GM19035 (cell line): ENCODE data around the gene NDUFB3.
"Not testable (repeated sequence)": the region's sequence is repeated elsewhere in the genome, so short reads cannot be mapped to it uniquely, and the experiment has no call there.

ENCODE experiments used
- ATAC-seq: cut with Tn5 transposase; IDR thresholded peaks from one replicate; pipeline ENCODE4 v1.9.1; 2021; ENCODE audit not compliant: unreplicated experiment

NDUFB3 gene

DNA sequence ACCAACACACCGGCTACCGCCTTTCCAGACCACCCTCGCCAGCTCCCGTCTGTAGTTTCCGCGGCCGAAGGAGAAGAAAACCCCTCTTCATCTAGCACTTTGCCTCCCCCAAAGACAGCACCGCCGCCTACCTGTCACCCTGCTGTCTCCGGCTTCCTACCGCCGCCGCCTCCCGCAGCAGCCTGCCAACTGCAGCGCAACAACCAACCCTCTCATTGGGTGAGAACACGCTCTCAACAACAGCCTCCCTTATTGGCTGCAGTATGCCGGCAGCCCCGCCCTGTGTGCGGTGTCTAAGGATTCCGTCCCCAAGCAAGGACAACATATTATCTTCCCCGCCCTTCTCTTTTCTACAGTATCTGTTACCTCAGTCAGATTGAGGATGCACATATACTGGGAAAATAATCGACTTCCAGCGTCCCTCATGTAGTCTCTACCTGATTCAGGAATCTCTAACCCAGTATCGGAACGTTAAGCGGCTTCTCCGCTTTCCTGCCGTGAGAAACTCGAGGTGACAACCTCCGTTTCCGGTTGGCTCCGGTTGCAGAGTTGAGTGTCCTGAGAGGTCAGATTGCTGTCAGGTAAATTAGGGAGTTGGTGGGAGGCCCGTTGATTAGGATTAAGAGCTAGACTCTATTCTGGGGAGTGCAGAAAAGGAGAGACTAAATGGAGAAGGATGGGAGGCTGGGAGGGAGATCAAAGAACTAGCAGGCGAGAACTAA, at the start of gene NDUFB3, which contains the start of gene HYCC2:
TSS of gene NDUFB3 (plus strand) at position 523 of the 722 bp plus-strand sequence. CDS start 6,882 bp downstream, outside the sequence.
TSS of gene HYCC2 (minus strand) at position 193 of the 722 bp plus-strand sequence. CDS start 47,662 bp downstream, outside the sequence.
- peak; percentile 98 for ATAC-seq

DNA sequence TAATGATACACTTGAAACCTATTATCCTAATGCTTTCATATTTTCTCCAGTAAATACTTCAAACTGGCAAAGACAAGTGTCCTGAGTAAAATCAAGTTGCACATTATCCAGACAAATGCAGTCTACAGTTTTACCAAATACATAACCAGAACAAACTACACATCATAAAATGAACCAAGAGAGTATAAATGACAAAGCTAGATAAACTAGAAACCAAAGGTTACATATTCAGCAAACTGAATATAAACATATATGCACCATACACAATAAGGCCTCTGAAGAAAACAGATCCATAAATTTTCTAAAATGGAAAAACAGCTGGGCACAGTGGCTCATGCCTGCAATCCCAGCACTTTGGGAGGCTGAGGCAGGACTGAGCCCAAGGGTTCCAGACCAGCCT, 47.3 kb upstream of the NDUFB3 start:
- ATAC-seq = no peak

DNA sequence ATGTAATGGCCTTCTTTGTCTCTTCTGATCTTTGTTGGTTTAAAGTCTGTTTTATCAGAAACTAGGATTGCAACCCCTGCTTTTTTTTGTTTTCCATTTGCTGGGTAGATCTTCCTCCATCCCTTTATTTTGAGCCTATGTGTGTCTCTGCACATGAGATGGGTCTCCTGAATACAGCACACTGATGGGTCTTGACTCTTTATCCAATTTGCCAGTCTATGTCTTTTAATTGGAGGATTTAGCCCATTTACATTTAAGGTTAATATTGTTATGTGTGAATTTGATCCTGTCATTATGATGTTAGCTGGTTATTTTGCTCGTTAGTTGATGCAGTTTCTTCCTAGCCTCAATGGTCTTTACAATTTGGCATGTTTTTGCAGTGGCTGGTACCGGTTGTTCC, 37.4 kb upstream of the NDUFB3 start:
- not testable (repeated sequence) for ATAC-seq

DNA sequence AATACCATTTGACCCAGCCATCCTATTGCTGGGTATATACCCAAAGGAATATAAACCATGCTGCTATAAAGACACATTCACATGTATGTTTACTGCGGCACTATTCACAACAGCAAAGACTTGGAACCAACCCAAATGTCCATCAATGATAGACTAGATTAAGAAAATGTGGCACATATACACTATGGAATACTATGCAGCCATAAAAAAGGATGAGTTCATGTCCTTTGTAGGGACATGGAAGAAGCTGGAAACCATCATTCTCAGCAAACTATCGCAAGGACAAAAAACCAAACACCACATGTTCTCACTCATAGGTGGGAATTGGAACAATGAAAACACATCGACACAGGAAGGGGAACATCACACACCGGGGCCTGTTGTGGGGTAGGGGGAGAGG, 33.4 kb upstream of the NDUFB3 start:
- not testable (repeated sequence) for ATAC-seq

DNA sequence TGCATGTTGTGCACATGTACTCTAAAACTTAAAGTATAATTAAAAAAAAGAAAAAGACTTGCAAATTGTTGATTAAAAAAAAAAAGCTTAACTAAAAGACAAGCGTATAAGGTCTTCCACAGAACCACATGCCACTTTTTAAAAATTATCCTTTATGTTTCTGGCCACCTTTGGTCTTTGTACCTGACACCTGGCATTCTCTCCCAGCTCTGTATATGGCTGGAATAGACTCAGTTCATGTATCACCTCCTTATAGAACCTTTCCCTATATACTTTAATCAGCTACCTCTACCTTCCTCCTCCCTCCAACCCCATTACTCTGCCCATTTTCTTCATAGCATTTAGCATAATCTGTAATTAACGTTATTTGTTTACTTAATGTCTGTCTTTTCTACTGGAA, 32.9 kb upstream of the NDUFB3 start:
- ATAC-seq = no peak

DNA sequence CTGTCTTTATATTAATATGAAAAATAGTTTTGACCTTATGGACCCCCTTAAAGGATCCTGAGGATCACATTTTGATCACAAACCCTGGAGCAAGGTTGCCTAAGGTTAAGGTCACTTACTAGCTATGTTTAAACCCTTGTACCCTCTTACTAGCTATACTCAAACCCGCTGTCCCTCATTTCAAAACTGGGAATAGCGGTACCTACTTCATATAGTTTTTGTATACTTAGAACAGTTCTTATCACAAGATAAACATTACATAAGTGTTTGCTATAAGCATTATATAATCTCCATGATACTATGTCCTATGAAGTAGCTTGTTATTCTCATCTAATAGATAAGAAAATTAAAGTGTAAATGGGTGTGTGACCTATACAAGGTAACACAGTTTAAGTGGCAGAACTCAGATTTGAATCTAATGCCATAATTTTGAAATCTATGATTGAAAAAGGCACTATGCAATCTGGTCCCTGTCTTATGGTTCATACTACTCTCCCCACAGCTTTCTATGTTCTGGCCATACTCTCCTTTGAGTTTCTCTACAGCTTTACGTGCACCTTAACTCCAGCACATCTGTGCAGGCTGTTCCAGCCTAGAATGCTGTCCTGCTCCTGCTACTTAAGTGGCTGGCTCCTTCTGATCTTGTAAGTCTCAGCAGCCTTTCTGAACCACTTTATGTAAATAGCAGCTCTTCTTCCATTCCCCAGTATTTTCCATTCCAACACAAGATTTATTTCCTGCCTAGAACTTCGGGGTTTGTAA, 30.8 kb upstream of the NDUFB3 start:
- no peak for ATAC-seq

DNA sequence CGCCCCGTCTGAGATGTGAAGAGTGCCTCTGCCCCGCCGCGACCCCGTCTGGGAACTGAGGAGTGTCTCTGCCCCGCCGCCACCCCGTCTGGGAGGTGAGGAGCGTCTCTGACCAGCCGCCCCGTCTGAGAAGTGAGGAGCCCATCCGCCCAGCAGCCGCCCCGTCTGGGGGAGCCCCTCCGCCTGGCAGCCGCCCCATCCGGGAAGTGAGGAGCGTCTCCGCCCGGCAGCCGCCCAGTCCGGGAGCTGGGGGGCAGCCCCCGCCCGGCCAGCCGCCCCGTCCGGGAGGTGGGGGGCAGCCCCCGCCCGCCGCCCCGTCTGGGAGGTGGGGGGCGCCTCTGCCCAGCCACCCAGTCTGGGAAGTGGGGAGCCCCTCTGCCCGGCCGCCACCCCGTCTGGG, 29.4 kb upstream of the NDUFB3 start:
- ATAC-seq = not testable (repeated sequence)

DNA sequence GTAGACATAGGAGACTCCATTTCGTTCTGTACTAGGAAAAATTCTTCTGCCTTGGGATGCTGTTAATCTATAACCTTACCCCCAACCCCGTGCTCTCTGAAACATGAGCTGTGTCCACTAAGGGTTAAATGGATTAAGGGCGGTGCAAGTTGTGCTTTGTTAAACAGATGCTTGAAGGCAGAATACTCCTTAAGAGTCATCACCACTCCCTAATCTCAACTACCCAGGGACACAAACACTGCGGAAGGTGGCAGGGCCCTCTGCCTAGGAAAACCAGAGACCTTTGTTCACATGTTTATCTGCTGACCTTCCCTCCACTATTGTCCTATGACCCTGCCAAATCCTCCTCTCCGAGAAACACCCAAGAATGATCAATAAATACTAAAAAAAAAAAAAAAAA, 28.8 kb upstream of the NDUFB3 start:
- not testable (repeated sequence) for ATAC-seq

DNA sequence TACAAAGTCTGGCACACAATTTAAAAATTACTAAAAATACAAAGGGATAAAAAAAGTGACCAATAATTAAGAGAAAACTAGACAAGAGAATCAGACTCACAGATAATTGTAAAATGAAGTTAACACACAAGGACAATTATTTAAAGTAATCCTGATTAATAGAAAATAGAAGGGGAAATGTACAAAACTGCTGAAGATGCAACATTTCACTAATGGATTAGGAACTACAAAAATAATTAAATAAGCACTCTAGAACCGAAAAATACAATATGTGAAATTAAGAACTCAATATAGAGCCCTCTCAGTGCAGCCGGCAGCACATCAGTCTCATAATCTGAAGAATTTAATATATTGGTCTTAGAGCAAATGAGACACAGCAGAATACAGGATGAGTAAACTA, 24.9 kb upstream of the NDUFB3 start:
- ATAC-seq = no peak

DNA sequence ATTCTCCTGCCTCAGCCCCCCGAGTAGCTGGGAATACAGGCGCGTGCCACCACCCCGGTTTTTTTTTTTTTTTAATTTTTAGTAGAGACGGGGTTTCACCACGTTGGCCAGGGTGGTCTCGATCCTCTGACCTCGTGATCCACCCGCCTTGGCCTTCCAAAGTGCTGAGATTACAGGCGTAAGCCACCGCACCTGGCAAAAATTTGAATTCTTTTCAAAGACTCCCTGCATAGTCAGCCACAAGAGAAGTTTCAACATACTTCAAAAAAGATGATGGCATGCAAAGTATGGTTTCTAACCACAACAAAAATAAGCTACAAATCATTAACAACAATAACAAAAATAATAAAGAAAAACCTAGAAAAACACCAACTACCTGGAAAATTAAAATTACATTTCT, 22.3 kb upstream of the NDUFB3 start:
- no peak for ATAC-seq

DNA sequence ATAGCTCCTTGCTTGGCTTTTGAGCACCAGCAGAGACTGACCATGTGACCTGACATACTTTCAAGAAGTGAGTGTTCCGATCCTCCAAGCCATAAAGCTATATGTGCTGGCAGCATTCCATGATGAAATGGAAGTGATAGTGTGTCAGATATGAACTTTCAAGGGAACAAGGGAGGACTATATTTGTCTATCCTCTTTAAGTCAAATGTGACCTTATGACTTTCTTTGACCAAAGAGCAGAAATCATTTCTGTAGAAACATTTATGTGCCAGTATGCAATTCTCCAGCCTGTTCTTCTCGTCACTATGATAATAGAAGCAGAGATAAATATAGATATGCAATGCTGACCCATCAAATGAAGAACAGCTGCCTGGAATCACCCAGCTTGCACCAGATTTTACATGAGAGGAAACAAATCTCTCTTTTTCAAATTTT, 14.7 kb upstream of the NDUFB3 start:
- no peak for ATAC-seq

DNA sequence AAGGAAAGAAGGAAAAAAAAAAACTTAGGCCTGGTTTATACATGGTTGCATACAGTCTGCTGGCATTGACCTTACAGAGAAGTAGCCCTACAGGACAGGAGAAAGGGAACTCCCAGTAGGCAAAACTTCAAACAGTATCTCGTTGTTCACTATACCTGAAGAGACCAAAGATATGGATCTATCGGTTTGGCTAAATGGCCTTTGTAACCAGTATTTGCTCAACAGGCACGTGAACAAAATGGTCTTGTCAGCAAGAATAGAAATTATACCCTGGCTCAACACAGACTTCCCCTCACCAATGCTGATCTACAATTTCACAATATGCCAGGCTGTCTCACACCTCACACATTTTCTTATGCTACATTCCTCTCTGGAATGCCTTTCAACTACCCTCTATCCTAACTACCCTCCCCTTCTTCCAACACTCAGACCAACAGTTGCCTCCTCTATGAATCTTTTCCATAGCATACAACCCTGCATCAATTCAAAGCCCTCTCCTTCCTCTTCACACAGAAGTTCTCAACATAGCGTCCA, 14.0 kb upstream of the NDUFB3 start:
- no peak for ATAC-seq

DNA sequence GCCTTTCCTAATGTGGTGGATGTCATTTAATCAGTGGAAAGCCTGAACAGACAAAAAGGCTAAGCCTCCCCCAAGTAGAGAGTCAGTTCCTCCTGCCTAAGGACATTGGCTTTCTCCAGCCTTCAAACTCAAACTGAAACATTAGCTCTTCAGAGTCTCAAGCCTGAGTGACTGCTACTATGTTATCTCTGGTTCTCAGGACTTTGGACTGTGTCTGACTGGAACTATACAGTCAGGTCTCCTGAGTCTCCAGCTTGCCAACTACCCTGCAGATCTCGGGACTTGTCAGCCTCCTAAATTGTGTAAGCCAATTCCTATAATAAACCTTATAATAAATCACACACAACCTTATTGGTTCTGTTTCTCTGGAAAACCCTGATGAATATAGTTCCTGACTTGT, 12.9 kb upstream of the NDUFB3 start:
- ATAC-seq = no peak

DNA sequence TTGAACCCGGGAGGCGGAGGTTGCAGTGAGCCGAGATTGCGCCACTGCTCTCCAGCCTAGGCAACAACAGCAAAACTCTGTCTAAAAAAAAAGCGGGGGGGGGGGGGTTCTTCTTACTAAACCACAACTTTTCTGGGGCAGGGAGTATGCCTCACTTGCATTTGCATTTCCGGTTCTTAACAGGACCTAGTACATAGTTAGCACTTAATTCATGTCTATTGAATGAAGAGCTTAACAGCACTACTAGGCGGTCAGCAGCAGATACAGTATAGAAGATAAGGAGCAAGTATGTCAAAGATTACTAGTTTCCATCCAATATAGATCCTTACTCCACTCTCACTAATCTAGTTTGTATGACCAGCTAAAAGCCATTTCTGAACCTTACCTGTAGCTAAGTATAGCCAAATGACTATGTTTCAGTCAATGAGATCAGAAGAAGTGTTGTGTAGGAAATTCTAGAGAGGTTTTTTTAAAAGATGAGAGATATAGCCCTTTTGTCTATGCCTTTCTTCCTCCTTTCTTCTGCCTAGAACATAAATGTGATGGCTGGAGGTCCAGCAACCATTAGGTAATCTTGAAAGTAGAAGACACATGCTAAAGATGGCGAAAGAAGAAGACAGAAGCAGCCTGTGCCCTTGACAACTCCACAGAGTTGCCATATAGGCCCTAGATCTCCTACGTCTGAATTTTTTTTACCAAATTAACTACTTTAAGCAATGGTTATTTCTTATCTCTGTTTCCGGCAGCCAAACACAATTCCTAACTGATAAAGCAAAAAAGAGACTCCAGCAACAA, 11.6 kb upstream of the NDUFB3 start:
- ATAC-seq = no peak

DNA sequence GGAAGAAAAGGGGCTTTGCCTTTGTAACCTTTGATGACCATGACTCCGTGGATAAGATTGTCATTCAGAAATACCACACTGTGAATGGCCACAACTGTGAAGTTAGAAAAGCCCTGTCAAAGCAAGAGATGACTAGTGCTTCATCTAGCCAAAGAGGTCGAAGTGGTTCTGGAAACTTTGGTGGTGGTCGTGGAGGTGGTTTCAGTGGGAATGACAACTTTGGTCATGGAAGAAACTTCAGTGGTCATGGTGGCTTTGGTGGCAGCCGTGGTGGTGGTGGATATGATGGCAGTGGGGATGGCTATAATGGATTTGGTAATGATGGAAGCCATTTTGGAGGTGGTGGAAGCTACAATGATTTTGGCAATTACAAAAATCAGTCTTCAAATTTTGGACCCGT, 8.3 kb upstream of the NDUFB3 start:
- not testable (repeated sequence) for ATAC-seq

DNA sequence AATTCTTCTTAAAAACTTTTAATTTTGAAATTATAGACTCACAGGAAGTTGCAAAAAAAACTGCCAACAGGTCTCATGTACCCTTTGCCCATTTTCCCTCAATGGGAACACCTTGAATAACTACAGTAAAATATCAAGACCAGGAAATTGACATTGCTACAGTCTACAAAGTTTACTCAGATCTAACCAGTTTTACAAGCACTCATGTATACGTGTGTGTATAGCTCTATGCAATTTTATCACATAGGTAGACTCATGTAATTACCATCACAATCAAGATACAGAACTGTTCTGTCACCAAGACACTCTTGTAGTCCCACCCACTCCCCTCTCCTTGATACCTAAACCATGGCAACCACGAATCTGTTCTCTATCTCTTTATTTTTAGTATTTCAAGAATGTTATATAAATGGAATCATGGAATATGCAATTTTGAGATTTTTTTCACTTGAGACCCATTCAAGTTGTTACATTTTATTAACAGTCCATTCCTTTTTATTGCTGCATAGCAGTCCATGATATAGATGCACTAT, 6.9 kb upstream of the NDUFB3 start:
- ATAC-seq = no peak

DNA sequence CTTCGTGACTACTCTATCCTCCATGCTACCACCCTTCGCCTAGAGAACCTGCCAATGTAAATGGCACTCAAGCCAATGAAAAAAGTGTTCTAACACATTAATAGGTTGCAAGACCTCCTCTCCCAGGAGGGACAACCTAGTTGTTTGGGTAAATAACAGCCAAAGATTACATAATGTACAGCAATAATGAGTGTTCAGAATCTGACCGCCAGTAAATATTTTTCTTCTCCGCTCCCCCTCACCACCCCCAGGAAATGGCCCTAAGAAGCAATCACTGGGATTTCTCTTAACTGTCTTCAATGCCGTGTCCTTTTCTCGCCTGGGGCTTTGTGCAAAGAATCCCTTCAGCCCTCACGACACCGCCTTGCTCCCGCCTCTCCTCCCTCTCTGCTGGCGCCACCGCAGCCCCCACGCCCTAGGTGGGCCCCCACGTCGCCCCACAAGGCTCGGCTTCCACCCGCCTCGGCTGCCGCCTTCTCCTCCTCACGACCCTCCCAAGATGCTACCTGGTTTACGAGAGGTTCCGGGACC, 788 bp upstream of the NDUFB3 start:
- peak; percentile 15 for ATAC-seq

DNA sequence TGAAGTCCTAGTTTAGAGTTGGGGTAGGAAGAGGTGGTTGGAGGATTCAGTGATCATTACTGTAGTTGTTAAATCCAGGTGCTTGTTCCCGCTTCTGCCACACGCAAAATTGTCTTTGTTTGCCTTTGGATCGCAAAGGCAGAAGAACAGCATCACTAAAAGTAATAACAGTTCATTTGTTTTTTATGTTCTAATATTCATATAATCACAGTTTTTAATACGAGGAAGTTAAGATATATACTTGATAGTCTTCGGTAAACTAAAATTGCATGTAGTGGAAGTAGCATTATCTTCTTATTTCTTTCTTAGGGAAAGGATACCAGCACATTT, 365 bp downstream of the NDUFB3 start:
- peak; percentile 1 for ATAC-seq

DNA sequence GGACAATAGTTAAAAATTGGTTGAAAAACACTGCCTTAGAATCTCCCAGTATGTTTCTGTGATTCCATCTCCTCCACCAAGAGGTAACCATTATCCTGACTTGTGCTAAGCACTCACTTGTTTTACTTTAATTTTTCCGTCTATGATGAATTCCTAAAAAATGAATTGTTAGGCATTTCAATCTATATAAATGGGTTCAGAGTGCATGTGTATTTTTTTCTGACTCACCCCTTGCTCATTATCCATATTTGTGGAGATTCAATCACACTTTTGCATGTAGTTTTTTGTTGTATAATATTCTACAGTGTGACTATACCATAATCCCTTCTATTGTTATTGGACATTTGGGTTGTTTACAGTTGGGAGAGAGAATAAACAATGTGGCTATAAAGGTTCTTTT, 1.3 kb downstream of the NDUFB3 start:
- no peak for ATAC-seq

DNA sequence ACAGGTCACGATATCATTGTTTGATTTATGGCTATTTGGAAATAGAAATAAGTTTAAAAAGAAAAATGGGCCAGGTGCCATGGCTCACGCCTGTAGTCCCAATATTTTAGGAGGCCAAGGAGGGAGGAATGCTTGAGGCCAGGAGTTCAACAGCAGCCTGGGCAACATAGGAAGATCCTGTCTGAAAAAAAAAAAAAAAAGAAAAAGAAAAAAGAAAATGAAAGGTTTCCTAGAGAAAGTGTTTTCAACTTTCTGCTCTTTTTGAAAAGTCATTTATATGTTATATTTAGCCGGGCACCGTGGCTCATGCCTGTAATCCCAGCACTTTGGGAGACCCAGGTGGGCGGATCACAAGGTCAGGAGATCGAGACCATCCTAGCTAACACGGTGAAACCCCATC, 3.2 kb downstream of the NDUFB3 start:
- ATAC-seq = no peak

DNA sequence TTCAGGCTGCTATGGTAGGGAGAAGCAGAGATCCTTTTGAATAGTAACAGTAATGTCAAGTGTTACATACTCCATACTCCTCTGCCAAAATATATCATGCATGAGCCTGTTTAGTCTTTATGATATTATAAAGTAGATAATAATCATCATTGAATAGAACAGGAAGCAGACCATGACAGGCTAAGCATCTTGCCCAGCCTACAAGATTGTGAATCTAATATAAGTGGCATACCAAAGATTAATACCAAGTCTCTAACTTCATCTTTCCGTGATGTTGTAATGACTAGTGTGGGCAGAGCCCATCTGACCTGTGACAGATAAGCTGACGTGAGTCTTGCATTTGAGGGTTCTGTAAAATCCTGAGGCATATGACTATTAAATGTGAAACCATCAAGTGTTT, 13.1 kb downstream of the NDUFB3 start:
- no peak for ATAC-seq
